ENCODE results near the gene SETD6.

The SETD6 gene

DNA sequence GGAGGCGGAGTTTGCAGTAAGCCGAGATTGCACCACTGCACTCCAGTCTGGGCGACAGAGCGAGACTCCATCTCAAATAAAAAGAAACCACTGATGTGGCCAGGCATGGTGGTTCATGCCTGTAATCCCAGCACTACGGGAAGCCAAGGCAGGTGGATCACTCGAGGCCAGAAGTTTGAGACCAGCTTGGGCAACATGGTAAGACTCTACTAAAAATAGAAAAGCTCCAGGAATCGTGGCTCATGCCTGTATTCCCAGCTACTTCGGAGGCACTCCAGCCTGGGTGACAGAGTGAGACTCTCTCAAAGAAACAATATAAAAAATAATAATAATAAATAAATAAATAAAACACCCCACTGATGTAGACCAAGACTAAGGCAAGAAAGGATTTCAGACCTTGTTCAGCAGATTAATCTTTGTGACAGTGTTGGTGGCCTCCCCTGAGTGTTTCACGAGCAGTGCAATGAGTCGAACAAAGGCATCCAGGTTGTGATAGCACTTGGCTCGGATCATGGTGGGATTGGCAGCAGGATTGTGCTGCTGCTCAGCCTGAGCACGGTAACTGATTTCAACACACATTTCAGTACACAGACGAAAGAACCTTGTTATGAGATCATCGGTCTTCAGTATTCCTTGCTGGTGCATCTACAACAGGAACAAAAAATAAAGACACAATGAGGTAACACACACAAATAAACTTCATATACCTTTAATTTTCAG is 18.6 kb downstream of the SETD6 start:
- Histone ChIP-seq H4K20me1 (ENCODE audit: insufficient read depth, low read length) (no peaks in the 10 kb centered on the region), H3K9me3 (replicated peaks; ENCODE audit: insufficient read depth, low read length) (no peaks in the 10 kb centered on the region), H3K9me2 (replicated peaks; ENCODE audit: insufficient read depth, low read length) (no peaks in the 10 kb centered on the region), H3K9ac (ENCODE audit: low read length) (no peak overlapping the region), H3K4me3 (ENCODE audit: low read length) (no peak overlapping the region), H3K4me1 (ENCODE audit: low read length) (no peaks in the 10 kb centered on the region), H3K36me3 (replicated peaks; ENCODE audit: insufficient read depth, low read length) (peaks cover 49% of the 10 kb centered on the region), H3K27me3 (replicated peaks; ENCODE audit: insufficient read depth, low read length) (no peaks in the 10 kb centered on the region), H3K27ac (ENCODE audit: low read length) (no peak overlapping the region), H3K79me2 (ENCODE audit: low read length) (peaks cover 47% of the 10 kb centered on the region), H3K4me2 (ENCODE audit: low read depth, low read length) (no peak overlapping the region), H2AFZ (ENCODE audit: low read length) (no peak overlapping the region), H3F3A (ENCODE audit: insufficient read depth, low read length) (peaks cover 4% of the 10 kb centered on the region; the same call in 1 of the 2 replicates)
- no peak for DNase-seq
- TF ChIP-seq, protein P1, sequence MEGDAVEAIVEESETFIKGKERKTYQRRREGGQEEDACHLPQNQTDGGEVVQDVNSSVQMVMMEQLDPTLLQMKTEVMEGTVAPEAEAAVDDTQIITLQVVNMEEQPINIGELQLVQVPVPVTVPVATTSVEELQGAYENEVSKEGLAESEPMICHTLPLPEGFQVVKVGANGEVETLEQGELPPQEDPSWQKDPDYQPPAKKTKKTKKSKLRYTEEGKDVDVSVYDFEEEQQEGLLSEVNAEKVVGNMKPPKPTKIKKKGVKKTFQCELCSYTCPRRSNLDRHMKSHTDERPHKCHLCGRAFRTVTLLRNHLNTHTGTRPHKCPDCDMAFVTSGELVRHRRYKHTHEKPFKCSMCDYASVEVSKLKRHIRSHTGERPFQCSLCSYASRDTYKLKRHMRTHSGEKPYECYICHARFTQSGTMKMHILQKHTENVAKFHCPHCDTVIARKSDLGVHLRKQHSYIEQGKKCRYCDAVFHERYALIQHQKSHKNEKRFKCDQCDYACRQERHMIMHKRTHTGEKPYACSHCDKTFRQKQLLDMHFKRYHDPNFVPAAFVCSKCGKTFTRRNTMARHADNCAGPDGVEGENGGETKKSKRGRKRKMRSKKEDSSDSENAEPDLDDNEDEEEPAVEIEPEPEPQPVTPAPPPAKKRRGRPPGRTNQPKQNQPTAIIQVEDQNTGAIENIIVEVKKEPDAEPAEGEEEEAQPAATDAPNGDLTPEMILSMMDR (IDR thresholded peaks at IDR 0.05; ENCODE audit: low read length), result no peak
- TF ChIP-seq EZH2phosphoT487 (IDR thresholded peaks at IDR 0.05; ENCODE audit: low read length) (no peak), EZH2 (optimal IDR thresholded peaks at IDR 0.05; ENCODE audit: low read depth, low read length) (no peak)

DNA sequence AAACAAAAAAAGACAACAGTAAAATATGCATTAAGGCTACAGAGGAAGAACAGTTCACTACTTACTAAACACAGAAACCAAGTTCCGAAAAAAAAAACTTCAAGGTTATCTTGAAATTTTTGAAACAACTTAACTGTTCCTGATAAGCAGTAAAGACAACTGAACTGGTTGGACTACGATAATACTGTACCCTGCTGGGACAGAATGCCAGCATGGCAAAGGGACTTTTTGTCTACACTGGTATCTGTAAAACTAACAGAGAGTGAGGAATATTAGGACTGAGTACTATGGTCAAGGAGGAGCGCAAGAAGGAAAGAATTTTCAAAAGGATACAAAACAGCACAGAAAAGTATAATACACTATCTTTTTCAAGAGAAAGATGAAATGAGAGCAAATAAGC is 19.8 kb downstream of the SETD6 start:
- no peaks in the 10 kb centered on the region for H3K4me1 ChIP-seq (ENCODE audit: low read length)
- H3K4me3 ChIP-seq (ENCODE audit: low read length), result no peak overlapping the region
- 0 out of 2 replicates have a peak, but pooled peaks cover 4% of the 10 kb centered on the region for H3F3A ChIP-seq (ENCODE audit: insufficient read depth, low read length)
- H4K20me1 ChIP-seq (ENCODE audit: insufficient read depth, low read length), result no peaks in the 10 kb centered on the region
- no peaks in the 10 kb centered on the region for H3K27me3 ChIP-seq (replicated peaks; ENCODE audit: insufficient read depth, low read length)
- no peak for DNase-seq
- H3K9ac ChIP-seq (ENCODE audit: low read length), result no peak overlapping the region
- TF ChIP-seq EZH2phosphoT487 (IDR thresholded peaks at IDR 0.05; ENCODE audit: low read length) (no peak), EZH2 (optimal IDR thresholded peaks at IDR 0.05; ENCODE audit: low read depth, low read length) (no peak)
- TF ChIP-seq, protein P1 (IDR thresholded peaks at IDR 0.05; ENCODE audit: low read length), result no peak
- no peaks in the 10 kb centered on the region for H3K9me3 ChIP-seq (replicated peaks; ENCODE audit: insufficient read depth, low read length)
- peaks cover 42% of the 10 kb centered on the region for H3K79me2 ChIP-seq (ENCODE audit: low read length)
- H3K36me3 ChIP-seq (replicated peaks; ENCODE audit: insufficient read depth, low read length), result peaks cover 56% of the 10 kb centered on the region
- no peak overlapping the region for H3K27ac ChIP-seq (ENCODE audit: low read length)
- no peaks in the 10 kb centered on the region for H3K9me2 ChIP-seq (replicated peaks; ENCODE audit: insufficient read depth, low read length)
- no peak overlapping the region for H2AFZ ChIP-seq (ENCODE audit: low read length)
- no peak overlapping the region for H3K4me2 ChIP-seq (ENCODE audit: low read depth, low read length)

DNA sequence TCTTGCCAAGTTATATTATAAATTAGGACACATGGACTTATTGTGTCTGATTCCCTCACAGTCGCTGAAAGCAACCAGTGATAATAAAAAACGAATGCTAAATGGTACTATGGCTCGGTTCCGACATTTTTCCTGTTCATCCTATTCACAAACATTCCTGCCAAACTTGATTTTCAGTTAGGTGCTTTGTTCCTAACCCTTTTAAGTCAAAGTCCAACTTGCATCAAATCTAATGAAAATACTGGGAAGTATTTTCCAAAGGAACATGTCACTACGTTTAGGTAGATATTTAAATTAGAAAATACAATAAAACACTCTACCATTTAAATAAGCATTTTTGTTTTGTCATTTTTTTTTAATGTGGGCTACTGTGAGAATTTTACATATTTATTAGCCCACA is 21.0 kb downstream of the SETD6 start:
- no peak for DNase-seq
- Histone ChIP-seq H3K36me3 (replicated peaks; ENCODE audit: insufficient read depth, low read length) (peaks cover 56% of the 10 kb centered on the region), H3K9me2 (replicated peaks; ENCODE audit: insufficient read depth, low read length) (no peaks in the 10 kb centered on the region), H3K79me2 (ENCODE audit: low read length) (peaks cover 37% of the 10 kb centered on the region), H4K20me1 (ENCODE audit: insufficient read depth, low read length) (no peaks in the 10 kb centered on the region), H3K4me2 (ENCODE audit: low read depth, low read length) (no peak overlapping the region), H3K4me1 (ENCODE audit: low read length) (no peaks in the 10 kb centered on the region), H3K9me3 (replicated peaks; ENCODE audit: insufficient read depth, low read length) (no peaks in the 10 kb centered on the region), H2AFZ (ENCODE audit: low read length) (no peak overlapping the region), H3K27me3 (replicated peaks; ENCODE audit: insufficient read depth, low read length) (no peaks in the 10 kb centered on the region), H3K4me3 (ENCODE audit: low read length) (no peak overlapping the region), H3K27ac (ENCODE audit: low read length) (no peak overlapping the region), H3K9ac (ENCODE audit: low read length) (no peak overlapping the region), H3F3A (ENCODE audit: insufficient read depth, low read length) (0 out of 2 replicates have a peak, but pooled peaks cover 4% of the 10 kb centered on the region)
- no peak for TF ChIP-seq EZH2phosphoT487 (IDR thresholded peaks at IDR 0.05; ENCODE audit: low read length)

All from MM.1S (cell line).